CD4-positive, alpha-beta T cell (primary cell): ENCODE measurements around the gene BIRC6. TPM values are rescaled to one million over a fixed set of nuclear protein-coding genes. Genes with fewer than 3 reads are reported as not detected.

Source experiments
- ATAC-seq: fragments of 200-7000 bp; cut with Tn5 transposase; one replicate; pipeline ENCODE4 v1.10.0; 2022; ENCODE audit warnings: mild to moderate bottlenecking; ENCODE audit not compliant: poor library complexity
- CTCF ChIA-PET: fragments of 350-600 bp; sonication (Branson Sonifier 250); formaldehyde crosslinking; loops from one replicate; lab custom pipeline; 2021; ENCODE audit warnings: antibody characterized with exemption, inconsistent platforms; lab: Charles Lee
- POLR2A ChIA-PET: fragments of 350-600 bp; sonication (Branson Sonifier 250); formaldehyde crosslinking; loops from one replicate; lab custom pipeline; 2021; ENCODE audit warnings: antibody characterized with exemption, inconsistent platforms; lab: Charles Lee
- DNase-seq, 14 experiments: peaks; one replicate each; pipeline ENCODE4 v3.0.0-alpha.2; 2013 to 2020; ENCODE audit warnings: mixed read lengths in 2 of 14
- H3K27ac ChIP-seq, 2 donors: one replicate each; pipeline versions ENCODE4 v1.5.1 to v1.7.0; 2013; ENCODE audit warnings: low read length in 2 of 2, low read depth in 1 of 2, mild to moderate bottlenecking in 1 of 2
- H3K27me3 ChIP-seq, 2 experiments: 1 replicate in 1 of 2; 2 replicates in 1 of 2; pipeline versions ENCODE4 v1.6.1 to v1.7.0; 2013; ENCODE audit warnings: low read length in 2 of 2, control low read depth in 1 of 2, mild to moderate bottlenecking in 1 of 2, moderate library complexity in 1 of 2; ENCODE audit not compliant: insufficient read depth in 2 of 2, control insufficient read depth in 1 of 2
- H3K36me3 ChIP-seq: one replicate; pipeline ENCODE4 v1.6.1; 2013; ENCODE audit warnings: low read length, control low read depth; ENCODE audit not compliant: insufficient read depth
- H3K4me1 ChIP-seq: one replicate; pipeline ENCODE4 v1.6.1; 2013; ENCODE audit warnings: low read length, control low read depth; ENCODE audit not compliant: insufficient read depth
- H3K4me3 ChIP-seq: one replicate; pipeline ENCODE4 v1.5.1; 2013; ENCODE audit warnings: mild to moderate bottlenecking, low read length, moderate library complexity
- H3K9me3 ChIP-seq, 2 experiments: 1 replicate in 1 of 2; 2 replicates in 1 of 2; pipeline versions ENCODE4 v1.6.1 to v1.7.0; 2013; ENCODE audit warnings: low read length in 2 of 2, mild to moderate bottlenecking in 2 of 2, control low read depth in 1 of 2, moderate library complexity in 1 of 2; ENCODE audit not compliant: control insufficient read depth in 1 of 2, insufficient read depth in 1 of 2
- H3K27ac Mint-ChIP-seq: one replicate; pipeline ENCODE4 v1.8.0; 2020; ENCODE audit warnings: mixed read lengths
- H3K27me3 Mint-ChIP-seq: one replicate; pipeline ENCODE4 v1.8.0; 2021; ENCODE audit warnings: mixed read lengths
- H3K36me3 Mint-ChIP-seq: one replicate; pipeline ENCODE4 v1.8.0; 2021; ENCODE audit warnings: low read depth, mixed read lengths
- H3K4me1 Mint-ChIP-seq: one replicate; pipeline ENCODE4 v1.8.0; 2021; ENCODE audit warnings: low read depth, mixed read lengths
- H3K4me3 Mint-ChIP-seq: one replicate; pipeline ENCODE4 v1.8.0; 2020; ENCODE audit warnings: mild to moderate bottlenecking, mixed read lengths
- H3K9me3 Mint-ChIP-seq: one replicate; pipeline ENCODE4 v1.8.0; 2020; ENCODE audit warnings: mixed read lengths
- CTCF ChIP-seq: fragments of 200-600 bp; IDR thresholded peaks from one replicate; pipeline ENCODE4 v1.8.0; 2022; ENCODE audit warnings: antibody characterized with exemption, mild to moderate bottlenecking
- intact Hi-C, 2 experiments: fragments of 100-400 bp; cut with DNase I in 1 of 2; cut with micrococcal nuclease in 1 of 2; formaldehyde crosslinking; loops; one replicate each; pipeline versions ENCODE4 v1.15.1 to v1.9.0; 2023 to 2025; cut with DNase I, micrococcal nuclease
- total RNA-seq, 174 experiments: library from RNA in 2 of 174; stranded (reverse) in 2 of 174; gene quantifications; one replicate each; pipeline ENCODE4 v1.2.3 and lab custom pipeline; 2021 to 2026

The BIRC6 gene
- total RNA-seq, 2 experiments from 2014 or later: 110 to 113 TPM

- Histone ChIP-seq H3K9me3 (no peaks in the 10 kb centered on the region), H3K4me1 (peaks cover 12% of the 10 kb centered on the region), H3K36me3 (peaks cover 38% of the 10 kb centered on the region), H3K4me3 (no peak overlapping the region), H3K27ac (no peak overlapping the region), H3K27me3 (no peaks in the 10 kb centered on the region)
- POLR2A ChIA-PET: no interaction called here
- peaks cover 56% of the 10 kb centered on the region for H3K4me1 Mint-ChIP-seq
- DNase-seq: no peak
- H3K36me3 Mint-ChIP-seq: peaks cover 71% of the 10 kb centered on the region
- ATAC-seq: no peak
- CTCF ChIA-PET: no interaction called here
- no peaks in the 10 kb centered on the region for H3K9me3 Mint-ChIP-seq
- no peaks in the 10 kb centered on the region for H3K27me3 Mint-ChIP-seq
- H3K27ac Mint-ChIP-seq: peak overlapping the region; percentile 1
- no peak for TF ChIP-seq CTCF
- intact Hi-C loops: no loop called here
- H3K4me3 Mint-ChIP-seq: no peak overlapping the region
Observed at GRCh38 chr2:32427672-32428610, 71.1 kb downstream of the BIRC6 start.

DNA sequence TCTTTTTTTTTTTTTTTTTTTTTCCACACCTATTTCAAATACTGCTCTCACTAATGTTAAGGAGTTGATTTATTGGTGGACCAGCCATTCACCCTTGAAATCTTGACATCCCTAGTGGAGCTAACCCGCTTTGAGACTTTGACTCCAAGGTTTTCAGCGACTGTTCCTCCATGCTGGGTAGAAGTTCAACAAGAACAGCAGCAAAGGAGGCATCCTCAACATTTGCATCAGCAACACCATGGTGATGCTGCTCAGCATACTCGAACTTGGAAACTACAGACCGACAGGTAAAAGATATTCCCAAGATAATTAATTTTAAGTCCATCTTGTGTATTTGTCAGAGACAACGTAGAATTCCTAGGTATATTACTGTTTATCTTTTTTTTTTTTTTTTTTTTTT, 74.0 kb downstream of the BIRC6 start:
- TF ChIP-seq CTCF: no peak
- Mint-ChIP-seq H3K4me3 (no peak overlapping the region), H3K9me3 (no peaks in the 10 kb centered on the region), H3K4me1 (peaks cover 37% of the 10 kb centered on the region), H3K27ac (no peak overlapping the region), H3K36me3 (peaks cover 78% of the 10 kb centered on the region), H3K27me3 (no peaks in the 10 kb centered on the region)
- H3K4me3 ChIP-seq: no peak overlapping the region
- intact Hi-C loops: no loop called here
- no peak overlapping the region for H3K27ac ChIP-seq
- peaks cover 55% of the 10 kb centered on the region for H3K36me3 ChIP-seq
- no peaks in the 10 kb centered on the region for H3K27me3 ChIP-seq
- CTCF ChIA-PET: interaction anchor here (0.7 kb wide), 1 partner anchor 186 kb away, joined by 3 read pairs; no protein-coding TSS in a partner anchor
- POLR2A ChIA-PET: no interaction called here
- DNase-seq: no peak
- ATAC-seq: no peak
- no peaks in the 10 kb centered on the region for H3K9me3 ChIP-seq
- H3K4me1 ChIP-seq: peaks cover 4% of the 10 kb centered on the region

DNA sequence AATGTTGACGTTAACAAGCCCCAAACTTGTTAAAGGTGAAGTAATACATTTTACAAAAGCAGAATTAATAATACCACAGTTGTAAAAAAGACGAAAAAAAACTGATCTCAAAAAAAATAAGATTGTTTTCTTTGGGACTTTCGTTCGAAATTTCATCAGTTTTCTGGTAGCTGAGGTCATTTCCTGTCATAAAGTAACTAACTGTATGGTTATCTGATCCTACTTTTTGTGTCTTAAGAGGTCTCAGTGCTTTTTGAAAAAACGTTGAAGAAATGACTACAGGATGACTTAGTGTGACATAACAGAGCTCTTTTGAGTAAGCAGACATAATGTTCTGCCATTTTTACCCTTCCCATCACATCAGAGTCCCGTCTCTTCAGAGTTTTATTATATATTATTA, 79.3 kb downstream of the BIRC6 start:
- no peak for TF ChIP-seq CTCF
- no peak overlapping the region for H3K27ac Mint-ChIP-seq
- H3K4me1 Mint-ChIP-seq: peaks cover 6% of the 10 kb centered on the region
- H3K4me1 ChIP-seq: no peaks in the 10 kb centered on the region
- intact Hi-C loops: no loop called here
- peaks cover 83% of the 10 kb centered on the region for H3K36me3 ChIP-seq
- no peak overlapping the region for H3K4me3 ChIP-seq
- H3K27ac ChIP-seq: no peak overlapping the region
- ATAC-seq: no peak
- H3K9me3 Mint-ChIP-seq: no peaks in the 10 kb centered on the region
- DNase-seq: no peak
- ChIA-PET POLR2A (no interaction called here), CTCF (no interaction called here)
- H3K27me3 ChIP-seq: no peaks in the 10 kb centered on the region
- H3K27me3 Mint-ChIP-seq: no peaks in the 10 kb centered on the region
- peaks cover 94% of the 10 kb centered on the region for H3K36me3 Mint-ChIP-seq
- no peaks in the 10 kb centered on the region for H3K9me3 ChIP-seq
- no peak overlapping the region for H3K4me3 Mint-ChIP-seq
